Testis (tissue), 2 donors: ENCODE data around the gene RCC2.

Experiments used
- CTCF ChIP-seq, 3 experiments: fragments of 450-650 bp in 2 of 3; fragments of 200-600 bp in 1 of 3; sonication (generic) in 1 of 3; IDR thresholded peaks; one replicate each; pipeline ENCODE4 v1.5.1; 2016 to 2019; ENCODE audit warnings: antibody characterized with exemption in 3 of 3, mild to moderate bottlenecking in 2 of 3, moderate library complexity in 1 of 3
- POLR2A ChIP-seq: fragments of 450-650 bp; IDR thresholded peaks from one replicate; pipeline ENCODE4 v1.6.1; 2017; ENCODE audit warnings: antibody characterized with exemption, mild to moderate bottlenecking, moderate library complexity

DNA sequence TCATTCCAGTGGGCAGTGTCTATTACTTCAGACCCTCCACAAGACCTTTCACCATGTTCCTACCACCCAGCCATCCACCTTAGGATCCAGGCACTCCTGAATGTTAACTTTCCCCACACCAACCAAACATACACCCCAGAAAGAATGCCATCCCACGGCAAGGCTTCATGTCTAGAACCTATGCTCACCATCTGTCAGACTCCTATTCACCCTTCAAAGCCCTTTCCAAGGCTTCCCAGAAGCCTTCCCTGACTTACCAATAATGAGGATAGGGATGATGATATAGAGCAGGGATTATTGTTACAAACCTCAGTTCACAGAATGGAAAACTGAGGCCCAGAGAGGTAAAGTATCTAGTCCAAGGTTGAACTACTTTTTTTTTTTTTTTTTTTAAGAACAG lies 19.3 kb upstream of the RCC2 start:
- no peak for TF ChIP-seq POLR2A
- TF ChIP-seq CTCF (IDR thresholded peaks at IDR 0.05) = no peak
